IMR-90 (cell line): Measurements from ENCODE around the gene FEM1B. TPM values are rescaled to one million over a fixed set of nuclear protein-coding genes. Genes with fewer than 3 reads are reported as not detected.

Experiments used
- ATAC-seq: fragments of 200-7000 bp; cut with Tn5 transposase; 2 replicates; pipeline ENCODE4 v1.9.1; 2020; ENCODE audit warnings: low read depth, mild to moderate bottlenecking, moderate library complexity
- BruUV-seq: library from RNA; stranded (reverse); fragments of 400-500 nt; replicated peaks from 2 replicates; lab custom pipeline; 2021; lab: Mats Ljungman, UMichigan
- CTCF ChIA-PET: fragments of 300-600 bp; formaldehyde crosslinking; extraction: SDS; loops from one replicate; lab custom pipeline; 2021; ENCODE audit warnings: antibody characterized with exemption; lab: Yijun Ruan, JAX
- POLR2A ChIA-PET: fragments of 300-600 bp; sonication (Branson Sonifier 250); formaldehyde crosslinking; loops from one replicate; lab custom pipeline; 2022; ENCODE audit warnings: antibody characterized with exemption; ENCODE audit not compliant: unreplicated experiment; lab: Charles Lee
- DNase-seq: peaks from one replicate; pipeline ENCODE4 v3.0.0; 2013
- H2AFZ ChIP-seq: replicated peaks from 2 replicates; pipeline ENCODE3; 2013; ENCODE audit warnings: low read length, mild to moderate bottlenecking; ENCODE audit not compliant: poor library complexity
- H2AK5ac ChIP-seq: 2 replicates; pipeline ENCODE4 v1.6.1; 2013; ENCODE audit warnings: low read depth, low read length, inconsistent platforms
- H2AK9ac ChIP-seq: replicated peaks from 2 replicates; pipeline ENCODE3; 2013; ENCODE audit warnings: mild to moderate bottlenecking, low read depth, low read length, moderate library complexity; ENCODE audit not compliant: poor library complexity
- H2BK120ac ChIP-seq: 2 replicates; pipeline ENCODE4 v1.6.1; 2013; ENCODE audit warnings: low read depth, low read length, inconsistent platforms
- H2BK15ac ChIP-seq: 3 replicates; pipeline ENCODE4 v1.6.1; 2013; ENCODE audit warnings: low read depth, low read length, inconsistent platforms
- H2BK20ac ChIP-seq: 2 replicates; pipeline ENCODE4 v1.6.1; 2013; ENCODE audit warnings: low read depth, mild to moderate bottlenecking, inconsistent platforms, low read length, moderate library complexity
- H2BK5ac ChIP-seq: 2 replicates; pipeline ENCODE4 v1.6.1; 2013; ENCODE audit warnings: mild to moderate bottlenecking, low read depth, low read length, inconsistent platforms; ENCODE audit not compliant: poor library complexity, severe bottlenecking
- H3K14ac ChIP-seq: replicated peaks from 2 replicates; pipeline ENCODE4 v1.6.1; 2013; ENCODE audit warnings: low read depth, low read length, inconsistent platforms
- H3K18ac ChIP-seq: 2 replicates; pipeline ENCODE4 v1.6.1; 2013; ENCODE audit warnings: low read depth, low read length, control low read depth
- H3K23ac ChIP-seq: 2 replicates; pipeline ENCODE4 v1.6.1; 2013; ENCODE audit warnings: low read depth, low read length, inconsistent platforms
- H3K27ac ChIP-seq: 2 replicates; pipeline ENCODE4 v1.5.1; 2013; ENCODE audit warnings: mild to moderate bottlenecking, control low read depth, low read length; ENCODE audit not compliant: insufficient read depth
- H3K27me3 ChIP-seq: 2 replicates; pipeline ENCODE4 v1.6.1; 2013; ENCODE audit warnings: low read length; ENCODE audit not compliant: control insufficient read depth, insufficient read depth
- H3K36me3 ChIP-seq: 2 replicates; pipeline ENCODE4 v1.6.1; 2013; ENCODE audit warnings: low read length, mixed read lengths; ENCODE audit not compliant: control insufficient read depth, insufficient read depth
- H3K4ac ChIP-seq: 2 replicates; pipeline ENCODE4 v1.6.1; 2013; ENCODE audit warnings: low read depth, low read length, inconsistent platforms
- H3K4me1 ChIP-seq: 2 replicates; pipeline ENCODE4 v1.6.1; 2013; ENCODE audit warnings: low read length, mixed read lengths; ENCODE audit not compliant: control insufficient read depth, insufficient read depth
- H3K4me2 ChIP-seq: 2 replicates; pipeline ENCODE4 v1.6.1; 2013; ENCODE audit warnings: low read depth, mild to moderate bottlenecking, control low read depth, low read length, moderate library complexity
- H3K4me3 ChIP-seq: 2 replicates; pipeline ENCODE4 v1.5.1; 2013; ENCODE audit warnings: low read depth, mild to moderate bottlenecking, control low read depth, low read length, moderate library complexity; ENCODE audit not compliant: insufficient read depth
- H3K56ac ChIP-seq: 2 replicates; pipeline ENCODE4 v1.6.1; 2013; ENCODE audit warnings: low read length, inconsistent platforms; ENCODE audit not compliant: insufficient read depth; ENCODE audit errors: extremely low read depth
- H3K79me1 ChIP-seq, 2 experiments: 2 replicates each; pipeline ENCODE4 v1.6.1; 2013; ENCODE audit warnings: low read length in 2 of 2, inconsistent platforms in 1 of 2, low read depth in 1 of 2
- H3K9ac ChIP-seq: 2 replicates; pipeline ENCODE4 v1.6.1; 2013; ENCODE audit warnings: low read depth, low read length, control low read depth
- H3K9me1 ChIP-seq: 2 replicates; pipeline ENCODE4 v1.6.1; 2013; ENCODE audit warnings: low read length, inconsistent platforms; ENCODE audit not compliant: insufficient read depth
- H3K9me3 ChIP-seq: 2 replicates; pipeline ENCODE4 v1.6.1; 2013; ENCODE audit warnings: low read length; ENCODE audit not compliant: control insufficient read depth, insufficient read depth
- H4K20me1 ChIP-seq: 2 replicates; pipeline ENCODE4 v1.6.1; 2013; ENCODE audit warnings: low read length, inconsistent platforms; ENCODE audit not compliant: insufficient read depth
- H4K5ac ChIP-seq: 2 replicates; pipeline ENCODE4 v1.6.1; 2013; ENCODE audit warnings: mild to moderate bottlenecking, low read depth, low read length, control low read depth
- H4K8ac ChIP-seq, 2 experiments: 2 replicates each; pipeline ENCODE4 v1.6.1; 2013; ENCODE audit warnings: low read depth in 2 of 2, low read length in 2 of 2, control low read depth in 1 of 2, inconsistent platforms in 1 of 2
- H4K91ac ChIP-seq: 2 replicates; pipeline ENCODE4 v1.6.1; 2013; ENCODE audit warnings: low read depth, low read length, inconsistent platforms; ENCODE audit not compliant: insufficient read depth
- CEBPB ChIP-seq: IDR thresholded peaks from 2 replicates; pipeline ENCODE4 v1.6.1; 2012; ENCODE audit warnings: low read depth, low read length, improper control_type of control experiment
- MAFK ChIP-seq: IDR thresholded peaks from 2 replicates; pipeline ENCODE4 v1.6.1; 2012; ENCODE audit warnings: low read depth, low read length, improper control_type of control experiment
- USF2 ChIP-seq: fragments of 150-350 bp; IDR thresholded peaks from 2 replicates; pipeline ENCODE4 v1.6.1; 2017; ENCODE audit warnings: mild to moderate bottlenecking, antibody characterized with exemption, low read length, low read depth
- WGBS, 2 experiments: methylation state at CpG; one replicate each; pipeline versions ENCODE4 v1.1.5 to v1.1.7; 2013; ENCODE audit warnings: missing lambda C conversion rate in 2 of 2; ENCODE audit not compliant: insufficient read length in 1 of 2; ENCODE audit errors: extremely low coverage in 2 of 2; 5-methylcytosine and 5-hydroxymethylcytosine counted together
- dilution Hi-C: fragments of 300-500 bp; cut with HindIII; formaldehyde crosslinking; loops from one replicate; pipeline ENCODE4 v1.14.3; 2018; ENCODE audit warnings: low sequenced_read_pairs; ENCODE audit not compliant: unreplicated experiment
- in situ Hi-C: fragments of 300-500 bp; cut with MboI; formaldehyde crosslinking; loops from 3 replicates; pipeline ENCODE4 v1.14.3; 2019; ENCODE audit warnings: low sequenced_read_pairs, inconsistent platforms, mixed read lengths
- intact Hi-C: fragments of 100-400 bp; cut with micrococcal nuclease; formaldehyde crosslinking; loops from 2 replicates; pipeline ENCODE4 v1.10.0; 2022
- polyA plus RNA-seq, 3 experiments: library from polyadenylated mRNA; depleted of rRNA; stranded (reverse); fragments of >200 nt; gene quantifications; 2 replicates each; pipeline ENCODE4 v1.2.3, GENCODE V29; 2012; ENCODE audit warnings: low replicate concordance in 1 of 3
- total RNA-seq: library from RNA; depleted of rRNA; stranded (reverse); fragments of >200 nt; gene quantifications from 2 replicates; pipeline ENCODE4 v1.2.3, GENCODE V29; 2012

FEM1B gene
- total and polyA plus RNA-seq, 2 of the 4 experiments (the other 2 are of a cell fraction), result 16.9 to 51.4 TPM

GRCh38 chr15:68265081-68265480 is 12.5 kb upstream of the FEM1B start:
- no peak overlapping the region for H2BK5ac ChIP-seq
- no peak overlapping the region for H3K14ac ChIP-seq
- no CpG with 5 or more reads among the region's 4 CpGs for WGBS, 2 experiments
- 0 out of 2 replicates have a peak, but pooled peaks have one; percentile 1 for TF ChIP-seq MAFK
- no peak for TF ChIP-seq USF2
- TF ChIP-seq CEBPB, result 0 out of 2 replicates have a peak, but pooled peaks have one; percentile 18
- no peak overlapping the region for H4K5ac ChIP-seq
- H3K79me1 ChIP-seq, result no peaks in the 10 kb centered on the region
- no peak overlapping the region for H4K91ac ChIP-seq
- intact Hi-C loops (no loop called here), dilution Hi-C loops (no loop called here), in situ Hi-C loops (no loop called here)
- no peak overlapping the region for H3K4me2 ChIP-seq
- H2AK5ac ChIP-seq, result no peak overlapping the region
- no TSS peak for BruUV-seq
- H2BK120ac ChIP-seq, result no peak overlapping the region
- no peak overlapping the region for H3K27ac ChIP-seq
- H3K9me3 ChIP-seq, result no peaks in the 10 kb centered on the region
- DNase-seq (no peak), ATAC-seq (no peak)
- H3K4me3 ChIP-seq, result no peak overlapping the region
- H3K27me3 ChIP-seq, result 0 out of 2 replicates have a peak, but pooled peaks cover 1% of the 10 kb centered on the region
- no peak overlapping the region for H2BK15ac ChIP-seq
- H2AFZ ChIP-seq, result no peak overlapping the region
- H3K4me1 ChIP-seq, result peaks cover 2% of the 10 kb centered on the region; the same call in 1 of the 2 replicates
- H2BK20ac ChIP-seq, result no peak overlapping the region
- no peaks in the 10 kb centered on the region for H3K36me3 ChIP-seq
- no peak overlapping the region for H3K23ac ChIP-seq
- no peak overlapping the region for H3K9ac ChIP-seq
- H3K9me1 ChIP-seq, result no peaks in the 10 kb centered on the region
- H3K4ac ChIP-seq, result no peak overlapping the region
- no peaks in the 10 kb centered on the region for H4K20me1 ChIP-seq
- H3K56ac ChIP-seq, result no peak overlapping the region
- H3K18ac ChIP-seq, result no peak overlapping the region
- no peak overlapping the region for H4K8ac ChIP-seq
- POLR2A ChIA-PET, result no interaction called here
- H2AK9ac ChIP-seq, result no peak overlapping the region
- CTCF ChIA-PET, result interaction anchor here (1.6 kb wide), 1 partner anchor 10 kb away, joined by 3 read pairs; no protein-coding TSS in a partner anchor
